NCI-H1105 treated with DMSO at 0.1 percent for 48 hours (cell line): ENCODE data around the gene SART3.
"Not testable (repeated sequence)": the region's sequence is repeated elsewhere in the genome, so short reads cannot be mapped to it uniquely, and the experiment has no call there.

Experiments used
- DNase-seq: peaks from one replicate; lab custom pipeline; 2025; lab: John Stamatoyannopoulos, UW

The SART3 gene

GRCh38 chr12:108581311-108582227 lies 20.6 kb upstream of the SART3 start:
- no peak for DNase-seq

- no peak for DNase-seq
Observed at GRCh38 chr12:108580531-108580930, 19.6 kb upstream of the SART3 start.

GRCh38 chr12:108578813-108579212 lies 17.8 kb upstream of the SART3 start:
- DNase-seq: no peak

GRCh38 chr12:108578264-108578663 lies 17.3 kb upstream of the SART3 start:
- no peak for DNase-seq

GRCh38 chr12:108577458-108577857 lies 16.5 kb upstream of the SART3 start:
- no peak for DNase-seq

GRCh38 chr12:108576660-108577234 lies 15.8 kb upstream of the SART3 start:
- no peak for DNase-seq

- DNase-seq: no peak
Observed at GRCh38 chr12:108575199-108575912, 14.4 kb upstream of the SART3 start.

GRCh38 chr12:108574276-108574675 lies 13.3 kb upstream of the SART3 start:
- DNase-seq: not testable (repeated sequence)

GRCh38 chr12:108573317-108573716 lies 12.3 kb upstream of the SART3 start:
- no peak for DNase-seq

GRCh38 chr12:108572166-108572790 lies 11.3 kb upstream of the SART3 start:
- no peak for DNase-seq

- no peak for DNase-seq
Observed at GRCh38 chr12:108571609-108572165, 10.7 kb upstream of the SART3 start.

GRCh38 chr12:108570743-108571608 lies 10.0 kb upstream of the SART3 start:
- DNase-seq: peak; percentile 14

GRCh38 chr12:108568338-108569154 lies 7.6 kb upstream of the SART3 start:
- DNase-seq: no peak

- DNase-seq: no peak
Observed at GRCh38 chr12:108567406-108568337, 6.7 kb upstream of the SART3 start.

GRCh38 chr12:108566452-108566851 lies 5.5 kb upstream of the SART3 start:
- DNase-seq: no peak

- DNase-seq: peak; percentile 80
Observed at GRCh38 chr12:108565976-108566375, 5.0 kb upstream of the SART3 start.

- no peak for DNase-seq
Observed at GRCh38 chr12:108565146-108565545, 4.2 kb upstream of the SART3 start.

GRCh38 chr12:108564724-108565123 lies 3.8 kb upstream of the SART3 start:
- DNase-seq: no peak

- DNase-seq: no peak
Observed at GRCh38 chr12:108563804-108564151, 2.8 kb upstream of the SART3 start.
